Measurements from ENCODE around the gene IFNA8.
A peak's percentile ranks its signal among the peaks of the same experiment; 100 is the strongest.

Gene IFNA8

DNA sequence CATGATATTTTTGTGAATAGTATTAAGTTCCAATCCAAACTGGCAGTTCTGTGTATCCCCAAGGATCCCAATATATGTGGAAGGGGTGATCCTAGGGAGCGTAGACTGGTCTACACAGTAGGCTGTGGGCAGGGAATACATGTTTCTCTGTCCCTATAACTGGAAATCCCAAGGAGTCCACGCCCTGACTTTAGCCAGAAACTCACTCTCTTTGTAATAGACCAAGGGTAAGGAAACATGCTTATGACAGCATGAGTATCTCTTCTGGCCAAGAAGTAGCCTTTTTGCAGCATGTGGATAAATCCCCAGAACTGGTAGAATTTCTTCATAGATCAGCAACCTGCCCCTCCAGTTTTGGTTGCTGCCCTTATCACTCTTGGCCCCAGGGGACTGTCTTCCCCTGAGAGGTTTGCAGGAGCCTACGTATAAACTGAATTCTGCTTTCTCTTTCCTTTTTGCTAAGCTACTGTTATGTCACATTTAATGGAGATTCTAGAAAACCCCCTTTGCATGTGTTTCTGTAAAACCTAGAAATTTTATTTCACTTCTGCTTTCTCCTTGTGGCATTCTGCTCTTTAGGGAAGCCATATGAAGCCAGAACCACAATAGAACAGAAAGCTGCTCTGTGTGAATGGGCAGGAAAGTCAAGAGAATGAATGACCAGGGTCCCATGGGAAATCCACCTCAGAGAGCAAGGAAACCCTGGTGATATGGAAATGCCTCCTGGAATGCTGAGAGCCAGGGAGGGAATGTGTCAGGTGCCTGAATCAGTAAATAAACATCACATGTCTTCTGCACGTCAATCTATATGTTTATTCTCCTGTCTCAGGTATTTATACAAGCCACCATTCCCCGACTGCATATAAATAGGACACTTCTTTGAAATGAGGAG, 27.2 kb upstream of the IFNA8 start:
- H3K79me2 ChIP-seq (ENCODE audit: low read length) = no peaks in the 10 kb centered on the region
- H3K4me3 ChIP-seq (ENCODE audit: low read length) = no peak overlapping the region
- peaks cover 76% of the 10 kb centered on the region for H3K27me3 ChIP-seq (ENCODE audit: low read depth, low read length)
- TF ChIP-seq, protein P1, sequence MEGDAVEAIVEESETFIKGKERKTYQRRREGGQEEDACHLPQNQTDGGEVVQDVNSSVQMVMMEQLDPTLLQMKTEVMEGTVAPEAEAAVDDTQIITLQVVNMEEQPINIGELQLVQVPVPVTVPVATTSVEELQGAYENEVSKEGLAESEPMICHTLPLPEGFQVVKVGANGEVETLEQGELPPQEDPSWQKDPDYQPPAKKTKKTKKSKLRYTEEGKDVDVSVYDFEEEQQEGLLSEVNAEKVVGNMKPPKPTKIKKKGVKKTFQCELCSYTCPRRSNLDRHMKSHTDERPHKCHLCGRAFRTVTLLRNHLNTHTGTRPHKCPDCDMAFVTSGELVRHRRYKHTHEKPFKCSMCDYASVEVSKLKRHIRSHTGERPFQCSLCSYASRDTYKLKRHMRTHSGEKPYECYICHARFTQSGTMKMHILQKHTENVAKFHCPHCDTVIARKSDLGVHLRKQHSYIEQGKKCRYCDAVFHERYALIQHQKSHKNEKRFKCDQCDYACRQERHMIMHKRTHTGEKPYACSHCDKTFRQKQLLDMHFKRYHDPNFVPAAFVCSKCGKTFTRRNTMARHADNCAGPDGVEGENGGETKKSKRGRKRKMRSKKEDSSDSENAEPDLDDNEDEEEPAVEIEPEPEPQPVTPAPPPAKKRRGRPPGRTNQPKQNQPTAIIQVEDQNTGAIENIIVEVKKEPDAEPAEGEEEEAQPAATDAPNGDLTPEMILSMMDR (IDR thresholded peaks at IDR 0.05; ENCODE audit: low read depth, low read length) = no peak
- TF ChIP-seq EZH2phosphoT487 (IDR thresholded peaks at IDR 0.05; ENCODE audit: low read depth) = peak; percentile 94
- H2AFZ ChIP-seq (ENCODE audit: low read depth, low read length) = no peak overlapping the region
- H3K4me2 ChIP-seq (ENCODE audit: low read length) = peak overlapping the region; percentile 44
- no peak overlapping the region for H3K27ac ChIP-seq (ENCODE audit: low read length)
- no peak overlapping the region for H3K9ac ChIP-seq (ENCODE audit: low read length)
- H3K4me1 ChIP-seq (ENCODE audit: low read length) = peaks cover 16% of the 10 kb centered on the region
- peaks cover 1% of the 10 kb centered on the region; the same call in 1 of the 2 replicates for H3K9me3 ChIP-seq (ENCODE audit: insufficient read depth, low read length)
- peaks cover 47% of the 10 kb centered on the region for H4K20me1 ChIP-seq (ENCODE audit: insufficient read depth, low read length)
- H3K36me3 ChIP-seq (replicated peaks; ENCODE audit: low read depth, low read length) = no peaks in the 10 kb centered on the region

DNA sequence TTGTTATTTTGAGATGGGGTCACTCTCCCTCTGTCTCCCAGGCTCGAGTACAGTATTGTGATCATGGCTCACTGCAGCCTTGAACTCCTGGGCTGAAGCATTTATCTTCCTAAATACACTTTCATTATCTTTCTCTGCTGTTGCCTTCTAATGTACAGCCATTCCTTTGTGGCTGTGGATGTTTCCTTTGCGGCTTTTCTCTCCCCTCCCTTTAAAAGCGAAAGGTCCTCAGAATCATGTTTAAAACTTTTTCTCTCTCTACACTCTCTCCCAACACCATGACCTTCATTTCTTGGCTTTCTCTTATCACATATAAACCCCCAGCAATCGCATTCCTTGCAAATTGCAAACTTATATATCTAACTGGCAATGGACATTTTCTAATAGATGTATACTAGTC, 25.3 kb upstream of the IFNA8 start:
- no peak overlapping the region for H3K4me2 ChIP-seq (ENCODE audit: low read length)
- no peak overlapping the region for H3K27ac ChIP-seq (ENCODE audit: low read length)
- peaks cover 46% of the 10 kb centered on the region for H4K20me1 ChIP-seq (ENCODE audit: insufficient read depth, low read length)
- no peaks in the 10 kb centered on the region for H3K36me3 ChIP-seq (replicated peaks; ENCODE audit: low read depth, low read length)
- peaks cover 76% of the 10 kb centered on the region for H3K27me3 ChIP-seq (ENCODE audit: low read depth, low read length)
- no peaks in the 10 kb centered on the region for H3K79me2 ChIP-seq (ENCODE audit: low read length)
- H3K9ac ChIP-seq (ENCODE audit: low read length) = no peak overlapping the region
- no peaks in the 10 kb centered on the region for H3K9me3 ChIP-seq (ENCODE audit: insufficient read depth, low read length)
- H2AFZ ChIP-seq (ENCODE audit: low read depth, low read length) = no peak overlapping the region
- peaks cover 16% of the 10 kb centered on the region for H3K4me1 ChIP-seq (ENCODE audit: low read length)
- no peak overlapping the region for H3K4me3 ChIP-seq (ENCODE audit: low read length)
- TF ChIP-seq, protein P1 (IDR thresholded peaks at IDR 0.05; ENCODE audit: low read depth, low read length) = no peak
- no peak for TF ChIP-seq EZH2phosphoT487 (IDR thresholded peaks at IDR 0.05; ENCODE audit: low read depth)

DNA sequence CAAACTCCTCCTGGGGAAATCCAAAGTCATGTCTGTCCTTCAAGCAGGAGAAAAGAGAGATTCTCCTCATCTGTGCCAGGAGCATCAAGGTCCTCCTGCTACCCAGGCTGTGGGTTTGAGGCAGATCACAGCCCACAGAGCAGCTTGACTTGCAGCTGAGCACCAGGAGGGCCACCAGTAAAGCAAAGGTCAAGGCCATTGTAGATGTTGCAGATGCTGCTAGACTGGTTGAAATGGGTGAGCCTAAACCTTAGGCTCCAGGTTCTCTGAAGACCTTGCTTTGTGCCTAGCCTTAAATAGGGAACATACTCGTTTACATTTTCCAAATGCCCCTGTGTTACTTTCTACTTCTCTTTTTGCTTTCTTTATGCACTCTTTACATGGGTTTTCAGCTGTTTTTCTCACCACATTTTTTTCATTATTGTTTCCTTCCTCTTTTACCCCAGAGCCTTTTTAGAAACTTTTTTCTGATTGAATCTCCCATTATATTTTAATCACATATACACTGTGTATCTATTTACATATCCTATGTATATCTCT, 23.7 kb upstream of the IFNA8 start, which contains the start of gene IFNA2:
Gene IFNA2 (minus strand): TSS at position 268 of the 540 bp plus-strand sequence. CDS start 69 bp downstream, at position 199.
- no peak within 1 kb of the TSS for H2AFZ ChIP-seq (ENCODE audit: low read depth, low read length)
- H3K27me3 ChIP-seq (ENCODE audit: low read depth, low read length) = peaks cover 75% of the 10 kb centered on the region

DNA sequence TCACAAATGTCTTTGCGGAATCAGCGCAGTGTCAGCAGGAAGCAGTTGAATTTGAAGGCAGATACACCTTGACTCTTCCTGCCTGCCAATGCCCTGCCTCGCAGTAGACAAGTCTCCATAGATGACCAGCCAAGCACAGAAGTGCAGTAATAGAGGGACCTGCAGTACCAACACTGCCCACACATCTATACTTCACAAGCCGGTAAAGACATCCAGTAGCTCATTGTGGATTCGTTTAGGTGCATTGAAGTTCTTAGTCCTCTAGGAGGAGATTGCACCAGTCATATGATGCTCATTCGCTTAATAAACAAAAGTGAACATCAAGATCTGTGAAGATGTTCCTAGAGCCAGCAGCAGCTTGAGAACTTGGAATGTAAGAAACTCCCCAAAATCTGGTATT, 16.6 kb upstream of the IFNA8 start:
- no peak overlapping the region for H3K4me3 ChIP-seq (ENCODE audit: low read length)
- H2AFZ ChIP-seq (ENCODE audit: low read depth, low read length) = no peak overlapping the region
- H3K27me3 ChIP-seq (ENCODE audit: low read depth, low read length) = peaks cover 86% of the 10 kb centered on the region
- no peak overlapping the region for H3K27ac ChIP-seq (ENCODE audit: low read length)
- no peaks in the 10 kb centered on the region for H3K9me3 ChIP-seq (ENCODE audit: insufficient read depth, low read length)
- H4K20me1 ChIP-seq (ENCODE audit: insufficient read depth, low read length) = peaks cover 20% of the 10 kb centered on the region
- H3K9ac ChIP-seq (ENCODE audit: low read length) = no peak overlapping the region
- H3K4me1 ChIP-seq (ENCODE audit: low read length) = no peaks in the 10 kb centered on the region
- no peak overlapping the region for H3K4me2 ChIP-seq (ENCODE audit: low read length)
- no peaks in the 10 kb centered on the region for H3K79me2 ChIP-seq (ENCODE audit: low read length)
- no peak for TF ChIP-seq EZH2phosphoT487 (IDR thresholded peaks at IDR 0.05; ENCODE audit: low read depth)
- TF ChIP-seq, protein P1 (IDR thresholded peaks at IDR 0.05; ENCODE audit: low read depth, low read length) = no peak
- no peaks in the 10 kb centered on the region for H3K36me3 ChIP-seq (replicated peaks; ENCODE audit: low read depth, low read length)

More for the DNA sequence above, 23.7 kb upstream of the IFNA8 start, which contains the start of gene IFNA2:
- H3K9ac ChIP-seq (ENCODE audit: low read length) = no peak within 1 kb of the TSS
- no peak within 1 kb of the TSS for H3K27ac ChIP-seq (ENCODE audit: low read length)
- no peaks in the 10 kb centered on the region for H3K36me3 ChIP-seq (replicated peaks; ENCODE audit: low read depth, low read length)
- no peaks in the 10 kb centered on the region for H3K79me2 ChIP-seq (ENCODE audit: low read length)
- TF ChIP-seq, protein P1 (IDR thresholded peaks at IDR 0.05; ENCODE audit: low read depth, low read length) = no peak
- TF ChIP-seq EZH2phosphoT487 (IDR thresholded peaks at IDR 0.05; ENCODE audit: low read depth) = no peak
- H3K4me1 ChIP-seq (ENCODE audit: low read length) = peaks cover 16% of the 10 kb centered on the region
- H4K20me1 ChIP-seq (ENCODE audit: insufficient read depth, low read length) = peaks cover 32% of the 10 kb centered on the region
- H3K4me2 ChIP-seq (ENCODE audit: low read length) = no peak within 1 kb of the TSS
- no peak within 1 kb of the TSS for H3K4me3 ChIP-seq (ENCODE audit: low read length)
- H3K9me3 ChIP-seq (ENCODE audit: insufficient read depth, low read length) = no peaks in the 10 kb centered on the region

All from OCI-LY3 (cell line).